Mucosa of descending colon (tissue), 3 donors: Measurements from ENCODE around the gene JMJD8. TPM values are rescaled to one million over a fixed set of nuclear protein-coding genes. Genes with fewer than 3 reads are reported as not detected.

Source experiments
- ATAC-seq: fragments of 200-7000 bp; cut with Tn5 transposase; one replicate; pipeline ENCODE4 v1.9.1; 2020; ENCODE audit warnings: mild to moderate bottlenecking, moderate library complexity
- DNase-seq, 3 donors: peaks; one replicate each; pipeline ENCODE4 v3.0.0-alpha.2; 2020
- H3K36me3 ChIP-seq: fragments of 200-600 bp; one replicate; pipeline ENCODE4 v1.8.0; 2021; ENCODE audit warnings: low read depth, mild to moderate bottlenecking
- H3K4me1 ChIP-seq: fragments of 200-600 bp; one replicate; pipeline ENCODE4 v1.8.0; 2021; ENCODE audit warnings: low read depth, mild to moderate bottlenecking
- H3K4me3 ChIP-seq: fragments of 200-600 bp; one replicate; pipeline ENCODE4 v1.8.0; 2021; ENCODE audit warnings: mild to moderate bottlenecking
- H3K9me3 ChIP-seq: fragments of 200-600 bp; one replicate; pipeline ENCODE4 v1.8.0; 2021; ENCODE audit warnings: mild to moderate bottlenecking
- intact Hi-C, 2 donors: fragments of 100-400 bp; cut with DNase I in 1 of 2; cut with micrococcal nuclease in 1 of 2; formaldehyde crosslinking; loops; one replicate each; pipeline versions ENCODE4 v1.11.0 to v1.11.1; 2022; cut with DNase I, micrococcal nuclease
- total RNA-seq, 3 donors: library from RNA; stranded (reverse); fragmentation: NEBNext Ultra II Directional in 2 of 3; extraction: Animal tissue kit (Norgen Biotek cat#: 25700) in 2 of 3; gene quantifications; one replicate each; pipeline versions ENCODE4 v1.2.1 to v1.2.4, GENCODE V29; 2021 to 2023
- TF ChIP-seq, protein P1 (sequence below): fragments of 200-600 bp; IDR thresholded peaks from one replicate; pipeline ENCODE4 v1.8.0; 2022; ENCODE audit warnings: antibody characterized with exemption, mild to moderate bottlenecking
- donor health status: DM: no; HTN: no; CAD: no; lungs with moderate emphysema.
- donor health status: DM: no; HTN: no; CAD: no.
- donor health status: DM: no; HTN: yes; CAD: no.

Gene JMJD8
- total RNA-seq, 3 donors from 2014 or later = 39.5 to 60.5 (median 46.9) TPM

DNA sequence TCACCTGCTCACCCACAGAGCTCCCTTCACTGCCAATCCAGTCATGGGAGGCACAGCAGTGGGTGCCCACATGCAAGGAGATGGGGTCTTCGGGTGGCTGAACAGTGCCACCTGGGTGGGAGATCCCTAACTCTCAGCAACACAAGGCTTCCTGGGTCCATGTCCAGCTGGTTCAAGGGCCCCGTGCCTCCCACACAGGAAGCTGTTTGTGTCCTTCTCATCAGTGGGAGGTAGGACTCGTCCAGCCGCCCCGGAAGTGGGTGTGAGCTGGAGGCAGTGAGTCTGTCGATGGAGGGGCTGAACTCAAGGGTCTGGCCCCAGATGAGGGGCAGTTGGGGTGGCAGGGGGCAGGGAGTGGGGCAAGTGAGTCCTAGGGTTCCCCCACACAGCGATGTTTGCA lies 19.9 kb upstream of the JMJD8 start:
- Histone ChIP-seq H3K36me3 (no peaks in the 10 kb centered on the region), H3K4me1 (peaks cover 2% of the 10 kb centered on the region), H3K9me3 (no peaks in the 10 kb centered on the region), H3K4me3 (no peak overlapping the region)
- no peak for DNase-seq
- TF ChIP-seq, protein P1, sequence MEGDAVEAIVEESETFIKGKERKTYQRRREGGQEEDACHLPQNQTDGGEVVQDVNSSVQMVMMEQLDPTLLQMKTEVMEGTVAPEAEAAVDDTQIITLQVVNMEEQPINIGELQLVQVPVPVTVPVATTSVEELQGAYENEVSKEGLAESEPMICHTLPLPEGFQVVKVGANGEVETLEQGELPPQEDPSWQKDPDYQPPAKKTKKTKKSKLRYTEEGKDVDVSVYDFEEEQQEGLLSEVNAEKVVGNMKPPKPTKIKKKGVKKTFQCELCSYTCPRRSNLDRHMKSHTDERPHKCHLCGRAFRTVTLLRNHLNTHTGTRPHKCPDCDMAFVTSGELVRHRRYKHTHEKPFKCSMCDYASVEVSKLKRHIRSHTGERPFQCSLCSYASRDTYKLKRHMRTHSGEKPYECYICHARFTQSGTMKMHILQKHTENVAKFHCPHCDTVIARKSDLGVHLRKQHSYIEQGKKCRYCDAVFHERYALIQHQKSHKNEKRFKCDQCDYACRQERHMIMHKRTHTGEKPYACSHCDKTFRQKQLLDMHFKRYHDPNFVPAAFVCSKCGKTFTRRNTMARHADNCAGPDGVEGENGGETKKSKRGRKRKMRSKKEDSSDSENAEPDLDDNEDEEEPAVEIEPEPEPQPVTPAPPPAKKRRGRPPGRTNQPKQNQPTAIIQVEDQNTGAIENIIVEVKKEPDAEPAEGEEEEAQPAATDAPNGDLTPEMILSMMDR = no peak
- no peak for ATAC-seq
- intact Hi-C loops = no loop called here

DNA sequence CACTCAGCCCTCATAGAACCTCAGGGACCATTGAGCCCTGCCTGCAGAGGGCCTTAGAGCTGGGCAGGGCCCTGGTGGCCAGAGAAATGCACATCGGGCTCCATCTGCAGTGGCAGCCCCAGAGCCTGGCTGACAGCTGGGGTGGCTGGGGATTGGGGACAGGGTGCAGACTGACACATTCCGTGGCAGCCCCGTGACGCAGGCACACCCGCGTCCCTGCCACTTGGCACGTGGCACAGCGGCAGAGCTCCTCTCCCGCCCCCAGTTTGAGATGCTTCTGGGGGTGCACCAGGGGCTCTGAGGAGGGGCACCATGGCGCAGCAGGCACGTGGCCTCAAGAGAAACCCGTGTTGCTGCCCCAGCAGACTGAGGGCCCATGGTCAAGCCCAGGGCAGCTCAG lies 19.3 kb upstream of the JMJD8 start:
- Histone ChIP-seq H3K4me3 (no peak overlapping the region), H3K4me1 (peaks cover 2% of the 10 kb centered on the region), H3K9me3 (no peaks in the 10 kb centered on the region), H3K36me3 (no peaks in the 10 kb centered on the region)
- no peak for ATAC-seq
- DNase-seq = no peak
- TF ChIP-seq, protein P1 = no peak
- intact Hi-C loops = no loop called here

DNA sequence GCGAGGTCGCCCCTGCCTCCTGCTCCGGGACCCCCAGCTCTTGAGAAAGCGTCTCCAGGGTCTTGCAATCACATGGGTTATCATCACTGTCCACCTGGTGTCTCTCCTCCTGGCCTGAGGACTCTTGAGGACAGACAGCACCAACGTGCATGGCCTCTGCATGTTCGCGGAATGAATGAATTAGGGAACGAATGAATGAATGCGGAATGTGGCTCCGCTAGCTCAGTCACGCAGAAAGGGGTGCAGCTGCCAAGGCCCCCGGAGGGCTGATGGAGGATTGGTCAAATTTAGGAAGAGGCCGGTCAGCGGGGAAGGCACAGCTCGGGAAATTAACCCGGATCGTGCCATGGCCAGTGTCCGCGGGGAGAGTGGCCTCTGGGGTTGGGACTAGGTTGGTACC lies 18.2 kb upstream of the JMJD8 start:
- DNase-seq (no peak), ATAC-seq (no peak)
- Histone ChIP-seq H3K4me1 (peaks cover 2% of the 10 kb centered on the region), H3K4me3 (no peak overlapping the region), H3K36me3 (no peaks in the 10 kb centered on the region), H3K9me3 (no peaks in the 10 kb centered on the region)
- TF ChIP-seq, protein P1 = no peak
- intact Hi-C loops = no loop called here

- DNase-seq = peak in 1 of 3 donors; percentile 40
- Histone ChIP-seq H3K4me3 (no peak overlapping the region), H3K4me1 (peaks cover 2% of the 10 kb centered on the region), H3K9me3 (no peaks in the 10 kb centered on the region), H3K36me3 (no peaks in the 10 kb centered on the region)
- intact Hi-C loops = no loop called here
- peak; percentile 41 for ATAC-seq
- TF ChIP-seq, protein P1 = no peak
These were observed 16.8 kb upstream of the JMJD8 start for GRCh38 chr16:700684-701584.

DNA sequence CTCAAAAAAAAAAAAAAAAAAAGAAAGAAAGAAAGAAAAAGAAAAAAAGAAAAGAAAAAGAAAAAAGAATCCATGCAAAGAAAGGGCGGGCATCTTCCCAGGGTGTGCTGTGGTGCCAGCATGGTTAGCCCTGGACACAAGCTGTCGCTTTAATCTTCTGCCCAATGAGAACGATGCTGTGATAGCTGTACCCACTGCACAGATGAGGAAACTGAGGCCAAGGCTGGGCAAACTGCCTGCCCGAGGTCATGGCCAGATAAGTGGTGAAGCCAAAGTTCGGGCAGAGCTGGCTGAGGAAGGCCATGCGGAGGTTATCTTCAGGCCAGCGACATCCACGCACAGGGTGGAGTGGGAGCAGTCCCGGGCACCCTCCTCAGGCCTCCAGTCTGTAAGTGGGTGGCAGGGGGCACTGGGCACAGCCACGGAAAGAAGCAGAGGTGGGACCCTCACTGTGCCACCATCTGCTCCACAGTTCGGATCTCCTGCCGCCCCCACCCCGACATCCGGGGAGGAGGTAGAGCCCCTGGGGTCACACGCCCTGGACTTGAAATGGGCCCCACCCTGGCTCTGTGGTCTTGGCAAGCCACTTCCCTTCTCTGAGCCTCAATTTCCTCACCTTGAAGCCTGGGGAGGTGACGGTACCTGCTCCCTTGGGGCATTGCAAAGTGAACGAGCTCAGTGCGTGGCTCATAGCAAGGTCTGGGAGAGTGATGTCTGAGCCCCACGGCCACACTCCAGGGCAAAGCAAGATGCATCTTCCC lies 15.0 kb upstream of the JMJD8 start:
- peaks cover 15% of the 10 kb centered on the region for H3K4me1 ChIP-seq
- no peak for DNase-seq
- intact Hi-C loops = no loop called here
- H3K36me3 ChIP-seq = no peaks in the 10 kb centered on the region
- no peak for ATAC-seq
- TF ChIP-seq, protein P1 = no peak
- H3K9me3 ChIP-seq = no peaks in the 10 kb centered on the region
- H3K4me3 ChIP-seq = no peak overlapping the region
